Breast epithelium (tissue), 4 donors: ENCODE measurements around the gene TCTN1. TPM values are rescaled to one million over a fixed set of nuclear protein-coding genes. Genes with fewer than 3 reads are reported as not detected.
A peak's percentile ranks its signal among the peaks of the same experiment; 100 is the strongest.

ENCODE experiments used
- DNase-seq, 2 donors: peaks; one replicate each; pipeline ENCODE4 v3.0.0-alpha.2; 2019; ENCODE audit warnings: low spot score in 2 of 2
- H3K27ac ChIP-seq, 2 donors: fragments of 200-600 bp; sonication (generic) in 1 of 2; one replicate each; pipeline ENCODE4 v1.5.1; 2016 to 2019; ENCODE audit warnings: mild to moderate bottlenecking in 1 of 2
- H3K27me3 ChIP-seq, 2 donors: fragments of 200-600 bp; sonication (generic) in 1 of 2; one replicate each; pipeline versions ENCODE4 v1.5.1 to v1.6.0; 2017 to 2019; ENCODE audit warnings: control low read depth in 1 of 2, mild to moderate bottlenecking in 1 of 2
- H3K36me3 ChIP-seq: fragments of 200-600 bp; one replicate; pipeline ENCODE4 v1.5.1; 2019
- H3K4me1 ChIP-seq, 2 donors: fragments of 200-600 bp; sonication (generic); one replicate each; pipeline ENCODE4 v1.5.1; 2016 to 2019; ENCODE audit warnings: control low read depth in 1 of 2
- H3K4me3 ChIP-seq, 3 donors: fragments of 200-600 bp; sonication (generic); 1 replicate in 2 of 3; 2 replicates in 1 of 3; pipeline ENCODE4 v1.5.1; 2016 to 2019; ENCODE audit warnings: mild to moderate bottlenecking in 3 of 3, moderate library complexity in 2 of 3
- H3K9me3 ChIP-seq, 2 donors: fragments of 200-600 bp; sonication (generic) in 1 of 2; one replicate each; pipeline ENCODE4 v1.5.1; 2016 to 2019; ENCODE audit warnings: control low read depth in 1 of 2
- POLR2A ChIP-seq: fragments of 450-650 bp; IDR thresholded peaks from one replicate; pipeline ENCODE4 v1.6.1; 2016; ENCODE audit warnings: antibody characterized with exemption, mild to moderate bottlenecking, moderate library complexity
- POLR2AphosphoS5 ChIP-seq, 3 donors: sonication (generic); formaldehyde crosslinking; IDR thresholded peaks; one replicate each; pipeline ENCODE4 v1.6.1; 2017; ENCODE audit warnings: antibody characterized with exemption in 3 of 3
- intact Hi-C: fragments of 100-400 bp; cut with DNase I; formaldehyde crosslinking; loops from one replicate; pipeline ENCODE4 v1.15.1; 2023; ENCODE audit warnings: low total_unique reads
- total RNA-seq, 3 donors: library from RNA; depleted of rRNA; stranded (reverse); fragments of >200 nt; gene quantifications; one replicate each; pipeline ENCODE4 v1.1.0, GENCODE V29; 2016
- TF ChIP-seq, protein P1 (sequence below), 3 donors: fragments of 450-650 bp; IDR thresholded peaks; one replicate each; pipeline ENCODE4 v1.5.1; 2016 to 2017; ENCODE audit warnings: antibody characterized with exemption in 3 of 3, mild to moderate bottlenecking in 3 of 3, moderate library complexity in 3 of 3

TCTN1 gene
- total RNA-seq, 3 donors from 2014 or later = 43.0 to 76.0 (median 56.3) TPM

DNA sequence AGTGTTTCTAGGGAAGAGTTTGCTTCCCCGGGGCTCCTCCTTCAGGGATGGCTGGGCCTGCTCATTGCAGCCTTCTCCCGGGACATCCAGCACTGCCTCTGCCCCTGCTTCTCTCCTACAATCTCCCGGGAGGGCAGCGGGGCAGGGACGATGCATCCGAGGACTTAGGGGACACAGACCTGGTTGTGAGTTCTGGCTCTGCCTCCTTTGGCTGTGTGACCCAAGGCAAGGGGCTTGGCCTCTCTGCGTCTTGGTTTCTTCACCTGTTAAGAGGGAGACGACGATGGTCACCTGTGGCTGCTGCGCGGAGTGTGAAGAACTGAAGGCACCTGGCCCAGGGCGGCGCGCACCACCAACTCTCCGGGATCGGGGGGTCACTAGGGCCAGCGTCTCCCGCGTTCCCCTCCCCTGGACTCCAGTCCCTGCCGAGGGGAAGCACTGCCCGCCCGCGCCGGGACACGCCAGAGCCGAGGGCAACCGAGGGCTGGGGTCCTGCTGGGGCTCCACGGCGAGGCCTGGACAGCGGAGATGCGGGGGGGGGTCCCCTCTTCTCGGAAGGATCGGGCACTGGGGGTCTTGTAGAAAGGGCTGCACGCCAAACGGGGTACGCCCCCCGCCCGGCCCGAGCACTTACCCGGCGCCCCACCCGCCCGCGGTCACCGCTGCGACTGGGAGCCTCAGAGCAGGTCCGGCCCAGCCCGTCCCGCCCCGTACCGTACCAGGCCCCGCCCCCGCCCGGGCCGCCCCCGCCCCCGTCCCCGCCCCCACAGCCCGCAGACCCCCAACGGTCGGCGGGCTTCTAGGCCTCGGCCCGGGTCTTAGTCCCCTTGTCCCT is 74.7 kb downstream of the TCTN1 start, which contains the start of gene HVCN1:
HVCN1 (minus strand) TSS at position 670 of the 835 bp plus-strand sequence. CDS start 5,870 bp downstream, outside the sequence.
- TF ChIP-seq, protein P1, sequence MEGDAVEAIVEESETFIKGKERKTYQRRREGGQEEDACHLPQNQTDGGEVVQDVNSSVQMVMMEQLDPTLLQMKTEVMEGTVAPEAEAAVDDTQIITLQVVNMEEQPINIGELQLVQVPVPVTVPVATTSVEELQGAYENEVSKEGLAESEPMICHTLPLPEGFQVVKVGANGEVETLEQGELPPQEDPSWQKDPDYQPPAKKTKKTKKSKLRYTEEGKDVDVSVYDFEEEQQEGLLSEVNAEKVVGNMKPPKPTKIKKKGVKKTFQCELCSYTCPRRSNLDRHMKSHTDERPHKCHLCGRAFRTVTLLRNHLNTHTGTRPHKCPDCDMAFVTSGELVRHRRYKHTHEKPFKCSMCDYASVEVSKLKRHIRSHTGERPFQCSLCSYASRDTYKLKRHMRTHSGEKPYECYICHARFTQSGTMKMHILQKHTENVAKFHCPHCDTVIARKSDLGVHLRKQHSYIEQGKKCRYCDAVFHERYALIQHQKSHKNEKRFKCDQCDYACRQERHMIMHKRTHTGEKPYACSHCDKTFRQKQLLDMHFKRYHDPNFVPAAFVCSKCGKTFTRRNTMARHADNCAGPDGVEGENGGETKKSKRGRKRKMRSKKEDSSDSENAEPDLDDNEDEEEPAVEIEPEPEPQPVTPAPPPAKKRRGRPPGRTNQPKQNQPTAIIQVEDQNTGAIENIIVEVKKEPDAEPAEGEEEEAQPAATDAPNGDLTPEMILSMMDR (IDR thresholded peaks at IDR 0.05) = no peak
- TF ChIP-seq POLR2AphosphoS5 (IDR thresholded peaks at IDR 0.05) (no peak), POLR2A (no peak)
- H3K27ac ChIP-seq = peak within 1 kb of the TSS; percentile 56 to 82
- intact Hi-C loops = no loop called here
- no peaks in the 10 kb centered on the region for H3K36me3 ChIP-seq
- H3K4me1 ChIP-seq = peaks cover 4 to 5% of the 10 kb centered on the region in 2 donors
- H3K9me3 ChIP-seq = no peaks in the 10 kb centered on the region
- peak within 1 kb of the TSS; percentile 60 to 95 (median 64) for H3K4me3 ChIP-seq
- no peak for DNase-seq
- no peaks in the 10 kb centered on the region for H3K27me3 ChIP-seq

DNA sequence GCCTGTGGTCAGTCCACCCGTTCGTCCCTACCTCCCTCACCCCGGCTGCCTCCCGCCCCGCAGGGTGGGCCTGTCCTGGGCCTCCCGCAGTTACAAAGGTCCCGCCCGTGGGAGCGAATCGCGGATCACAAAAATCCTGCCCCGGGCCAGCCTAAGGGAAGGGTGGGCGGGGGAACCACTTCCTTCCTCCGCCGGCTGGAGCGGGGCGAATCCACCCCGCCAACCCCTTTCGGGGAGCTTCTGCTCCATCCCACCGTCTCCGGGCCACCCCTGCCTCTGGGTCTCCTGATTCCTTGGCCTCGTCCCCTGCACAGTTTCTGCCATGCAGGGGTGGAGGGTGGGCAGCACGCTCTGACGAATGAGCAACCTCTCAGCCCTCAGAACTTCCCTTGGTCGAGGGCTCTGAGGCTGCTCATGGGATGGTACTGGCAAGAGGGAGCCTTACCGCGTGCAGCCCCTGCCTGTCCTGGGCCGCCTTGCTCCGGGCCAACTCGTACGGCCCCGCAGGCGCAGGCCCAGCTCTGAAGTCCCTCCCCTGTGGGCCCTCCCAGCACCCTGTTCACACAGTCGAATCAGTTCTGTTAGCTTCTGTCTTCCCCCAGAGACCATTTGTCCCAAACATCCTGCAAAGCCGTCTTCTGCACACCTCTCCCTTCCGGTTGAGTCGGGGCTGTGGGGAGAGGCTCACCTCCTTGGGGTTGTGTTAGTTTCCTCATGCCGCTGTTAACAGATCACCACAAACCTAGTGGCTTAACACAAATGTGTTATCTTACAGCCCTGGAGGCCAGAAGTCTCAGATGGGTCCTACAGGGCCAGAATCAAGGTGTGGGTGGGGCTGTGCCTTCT is 75.6 kb downstream of the TCTN1 start:
- Histone ChIP-seq H3K27ac (peak overlapping the region; percentile 56 to 82), H3K4me3 (peak overlapping the region; percentile 60 to 95 (median 64))

DNA sequence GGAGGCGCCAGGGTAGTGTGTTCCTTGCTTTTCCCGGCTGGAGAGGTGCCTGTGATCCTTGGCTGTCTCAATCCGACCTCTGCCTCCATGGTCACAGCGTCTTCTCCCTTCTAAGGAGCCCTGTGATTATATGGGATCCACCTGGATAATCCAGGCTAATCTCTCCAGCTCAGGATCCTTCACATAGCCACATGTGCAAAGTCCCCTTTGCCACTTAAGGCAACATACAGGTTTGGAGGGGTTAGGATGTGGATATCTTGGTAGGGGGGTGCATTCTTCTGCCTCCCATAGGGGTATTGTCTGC is 76.2 kb downstream of the TCTN1 start:
- TF ChIP-seq POLR2AphosphoS5 (IDR thresholded peaks at IDR 0.05) = no peak
- TF ChIP-seq, protein P1 (IDR thresholded peaks at IDR 0.05) = no peak
- TF ChIP-seq POLR2A = no peak
- intact Hi-C loops = loop anchor here (5.0 kb wide), 1 partner anchor 1718 kb away; no protein-coding TSS in a partner anchor

More for the DNA sequence above, 75.6 kb downstream of the TCTN1 start:
- intact Hi-C loops = loop anchor here (5.0 kb wide), 1 partner anchor 1717 kb away; no protein-coding TSS in a partner anchor
- TF ChIP-seq POLR2A = no peak
- TF ChIP-seq, protein P1 (IDR thresholded peaks at IDR 0.05) = no peak
- no peak for TF ChIP-seq POLR2AphosphoS5 (IDR thresholded peaks at IDR 0.05)
- H3K9me3 ChIP-seq = no peaks in the 10 kb centered on the region
- H3K27me3 ChIP-seq = no peaks in the 10 kb centered on the region
- H3K4me1 ChIP-seq = peaks cover 4 to 5% of the 10 kb centered on the region in 2 donors
- DNase-seq = no peak
- H3K36me3 ChIP-seq = no peaks in the 10 kb centered on the region

DNA sequence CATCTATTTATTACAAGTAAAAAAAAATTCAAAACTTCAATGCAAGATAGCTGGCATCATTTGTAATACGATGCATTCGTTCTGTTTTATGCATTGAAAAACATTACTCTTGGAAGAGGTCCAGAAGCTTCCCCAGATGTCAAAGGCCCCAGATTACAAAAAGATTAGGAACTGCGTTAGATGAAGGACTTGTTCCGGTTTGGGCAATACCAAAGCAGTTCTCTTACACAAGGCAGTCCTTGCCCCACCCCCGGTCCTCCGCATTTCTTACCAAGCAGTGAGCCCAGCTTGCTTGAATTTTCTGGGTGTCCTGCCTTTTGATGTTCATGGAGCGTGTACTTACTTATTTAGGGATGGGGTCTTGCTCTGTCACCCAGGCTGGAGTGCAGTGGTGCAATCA is 79.8 kb downstream of the TCTN1 start:
- H3K27me3 ChIP-seq = no peaks in the 10 kb centered on the region
- no peak overlapping the region for H3K27ac ChIP-seq
- intact Hi-C loops = loop anchor here (5.0 kb wide), 1 partner anchor 1721 kb away; no protein-coding TSS in a partner anchor
- H3K4me3 ChIP-seq = no peak overlapping the region
- H3K9me3 ChIP-seq = no peaks in the 10 kb centered on the region
- DNase-seq = no peak
- no peaks in the 10 kb centered on the region for H3K36me3 ChIP-seq
- TF ChIP-seq POLR2AphosphoS5 (IDR thresholded peaks at IDR 0.05) (no peak), POLR2A (no peak)
- TF ChIP-seq, protein P1 (IDR thresholded peaks at IDR 0.05) = no peak
- peaks cover 0 to 4% of the 10 kb centered on the region in 2 donors for H3K4me1 ChIP-seq

More for the DNA sequence above, 76.2 kb downstream of the TCTN1 start:
- no peak for DNase-seq
- H3K27ac ChIP-seq = peak overlapping the region in 1 of 2 donors; percentile 82
- H3K27me3 ChIP-seq = no peaks in the 10 kb centered on the region
- H3K4me3 ChIP-seq = peak overlapping the region in 1 of 3 donors; percentile 95
- H3K4me1 ChIP-seq = peaks cover 4 to 5% of the 10 kb centered on the region in 2 donors
- no peaks in the 10 kb centered on the region for H3K9me3 ChIP-seq
- no peaks in the 10 kb centered on the region for H3K36me3 ChIP-seq
